ENCODE results near the gene ABCA7.
A peak's percentile ranks its signal among the peaks of the same experiment; 100 is the strongest.

Gene ABCA7

DNA sequence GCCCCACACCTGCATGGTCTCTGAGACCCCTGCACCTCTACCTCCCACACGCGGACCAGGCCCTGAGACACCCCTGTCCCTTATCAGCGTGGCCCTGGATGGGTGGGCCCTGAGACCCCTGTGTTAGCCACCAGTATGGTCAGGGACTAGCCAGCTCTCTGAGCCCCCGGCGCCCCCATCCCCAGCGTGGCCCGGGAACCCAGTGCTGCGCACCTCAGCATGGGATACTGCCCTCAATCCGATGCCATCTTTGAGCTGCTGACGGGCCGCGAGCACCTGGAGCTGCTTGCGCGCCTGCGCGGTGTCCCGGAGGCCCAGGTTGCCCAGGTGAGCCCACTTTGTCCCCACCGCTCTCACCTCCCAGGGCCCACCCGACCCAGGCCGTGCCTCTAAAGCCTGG is 22.1 kb downstream of the ABCA7 start:
- DNase-seq = no peak

GRCh38 chr19:1062387-1063029 is 22.6 kb downstream of the ABCA7 start:
- no peak for DNase-seq

GRCh38 chr19:1063030-1063908 is 23.4 kb downstream of the ABCA7 start:
- peak; percentile 37 to 42 for DNase-seq

DNA sequence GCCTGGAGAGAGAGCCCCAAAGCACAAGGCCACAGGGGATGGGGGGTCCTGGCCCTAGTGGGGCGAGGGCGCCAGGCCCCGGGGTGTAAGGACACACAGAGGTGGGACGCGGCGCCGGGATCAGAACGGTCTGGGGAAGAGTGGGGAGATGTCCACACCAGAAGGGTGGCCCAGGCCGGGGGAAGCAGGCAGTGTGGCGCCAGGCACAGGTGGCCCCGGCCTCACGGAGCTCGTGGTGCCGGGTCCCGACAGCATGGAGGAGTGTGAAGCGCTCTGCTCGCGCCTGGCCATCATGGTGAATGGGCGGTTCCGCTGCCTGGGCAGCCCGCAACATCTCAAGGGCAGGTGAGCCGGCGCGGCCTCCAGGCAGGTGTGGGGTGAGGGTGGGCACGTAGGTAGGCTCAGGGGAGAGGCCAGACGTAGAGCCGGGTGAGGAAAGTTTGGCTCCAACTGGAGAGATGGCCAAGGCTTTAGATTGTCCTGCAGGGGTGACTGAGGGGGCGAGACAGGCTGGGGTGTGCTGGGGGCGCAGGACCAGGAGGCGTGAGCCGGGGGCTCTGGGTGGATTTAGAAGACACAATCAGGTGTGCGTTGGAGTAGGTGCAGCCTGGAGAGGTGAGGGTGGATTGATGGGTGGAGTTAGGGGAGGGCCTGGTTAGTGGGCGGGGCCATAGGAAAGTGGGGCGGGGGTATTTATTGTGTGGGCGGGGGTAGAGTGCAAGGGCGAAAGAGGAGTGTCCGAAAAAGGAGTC is 24.2 kb downstream of the ABCA7 start:
- DNase-seq = no peak

GRCh38 chr19:1064661-1065605 is 25.0 kb downstream of the ABCA7 start:
- DNase-seq = peak; percentile 71 to 72

GRCh38 chr19:1065606-1066109 is 25.8 kb downstream of the ABCA7 start:
- no peak for DNase-seq

GRCh38 chr19:1066251-1066747 is 26.4 kb downstream of the ABCA7 start:
- DNase-seq = no peak

DNA sequence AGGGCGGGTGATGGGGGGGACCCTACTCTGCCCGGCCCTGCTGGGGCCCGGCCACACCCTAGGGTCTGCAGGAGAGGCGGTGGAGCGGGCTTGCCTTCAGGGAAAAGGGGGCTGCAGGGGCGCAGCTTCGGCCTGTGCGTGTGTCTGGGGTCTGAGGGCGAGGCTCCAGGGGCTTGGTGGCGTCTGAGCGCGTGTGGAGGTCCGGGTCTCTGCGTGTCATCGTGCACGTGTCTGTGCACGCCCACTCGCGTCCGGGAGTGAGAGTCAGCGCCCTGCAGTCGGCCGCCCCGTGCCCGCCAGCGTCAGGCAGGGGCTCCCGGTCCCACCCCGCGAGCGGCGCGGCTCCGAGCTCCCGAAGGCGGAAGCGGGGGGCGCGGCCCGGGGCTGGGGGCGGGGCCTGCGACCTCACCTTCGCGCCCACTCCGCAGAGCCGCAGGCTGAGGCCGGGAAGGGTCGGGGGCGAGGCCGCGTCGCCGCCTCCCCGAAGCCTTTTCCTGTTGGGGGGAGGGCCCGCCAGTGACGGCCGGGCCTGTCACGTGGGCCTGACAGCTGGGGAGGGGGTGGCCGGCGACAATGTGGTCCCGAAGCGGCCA is 26.9 kb downstream of the ABCA7 start, which contains the start of gene ARHGAP45:
TSS of gene ARHGAP45 (plus strand) at position 420 of the 593 bp plus-strand sequence. CDS start 239 bp downstream, outside the sequence.
- DNase-seq = peak; percentile 66 to 75

DNA sequence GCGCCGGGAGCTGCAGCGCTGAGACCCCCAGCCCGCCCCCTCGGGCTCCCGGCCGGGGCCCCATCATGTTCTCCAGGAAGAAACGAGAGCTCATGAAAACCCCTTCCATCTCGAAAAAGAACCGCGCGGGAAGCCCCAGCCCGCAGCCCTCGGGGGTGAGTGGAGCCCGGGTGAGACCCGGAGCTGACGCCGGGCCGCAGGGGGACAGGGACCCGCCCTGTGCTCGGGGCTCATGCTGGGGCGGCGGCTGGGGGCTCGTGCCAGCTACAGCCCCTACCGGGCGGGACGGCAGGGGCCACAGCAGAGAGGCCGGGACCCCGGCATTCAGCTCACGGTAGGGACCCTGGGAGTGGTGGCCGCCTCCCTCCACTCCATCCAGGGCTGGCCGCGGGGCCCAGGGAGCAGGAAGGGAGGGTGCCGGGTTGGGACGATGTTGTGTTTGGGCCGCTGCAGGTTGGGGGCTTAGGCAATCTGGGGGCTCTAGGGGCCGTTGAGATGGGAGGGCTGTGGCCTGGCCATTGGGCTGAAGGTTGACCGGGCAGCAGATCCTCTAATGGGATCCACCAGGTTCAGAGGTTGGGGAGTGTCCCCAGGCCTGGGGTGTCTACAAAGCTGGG is 27.5 kb downstream of the ABCA7 start:
- peak; percentile 57 to 58 for DNase-seq

DNA sequence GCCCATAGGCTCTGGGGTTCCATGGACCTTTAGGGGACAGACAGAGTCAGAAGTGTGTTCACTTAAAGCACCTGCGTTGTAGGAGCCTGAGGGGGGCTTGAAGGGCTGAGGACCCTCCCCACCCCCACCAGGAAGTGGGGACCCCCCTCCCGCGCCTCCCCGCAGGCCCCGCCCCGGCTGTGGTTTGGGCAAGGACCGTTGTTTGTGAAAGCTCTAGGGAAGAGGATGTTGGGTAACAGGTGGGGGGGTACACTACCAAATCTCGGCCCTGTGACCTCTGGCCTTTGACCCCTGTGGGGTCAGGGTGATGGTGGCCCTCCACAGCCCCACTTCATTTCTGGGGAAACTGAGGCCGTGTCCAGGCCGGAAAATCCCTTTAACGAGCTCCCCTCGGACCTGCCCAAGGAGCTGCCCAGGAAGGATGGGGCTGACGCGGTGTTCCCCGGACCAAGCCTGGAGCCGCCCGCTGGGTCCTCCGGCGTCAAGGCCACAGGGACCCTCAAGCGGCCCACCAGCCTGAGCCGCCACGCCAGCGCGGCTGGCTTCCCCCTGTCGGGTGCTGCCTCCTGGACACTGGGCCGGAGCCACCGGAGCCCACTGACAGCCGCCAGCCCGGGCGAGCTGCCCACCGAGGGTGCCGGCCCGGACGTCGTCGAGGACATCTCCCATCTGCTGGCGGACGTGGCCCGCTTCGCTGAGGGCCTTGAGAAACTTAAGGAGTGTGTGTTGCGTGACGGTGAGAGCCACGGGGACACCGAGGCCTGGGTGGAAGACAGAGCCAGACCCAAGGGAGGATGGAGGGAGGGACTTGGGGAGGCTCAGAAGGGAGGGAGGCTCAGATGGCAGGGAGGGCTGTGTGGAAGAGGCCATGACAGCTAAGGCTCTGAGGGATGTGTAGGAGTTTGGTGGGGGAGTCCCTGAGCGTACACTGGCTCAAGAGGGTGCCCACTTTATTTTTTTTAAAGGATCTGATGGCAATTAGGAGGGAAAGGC is 28.4 kb downstream of the ABCA7 start:
- peak in 1 of 2 experiments; percentile 49 for DNase-seq

- DNase-seq = peak; percentile 46 to 48
These were observed 29.3 kb downstream of the ABCA7 start for GRCh38 chr19:1069009-1069779.

DNA sequence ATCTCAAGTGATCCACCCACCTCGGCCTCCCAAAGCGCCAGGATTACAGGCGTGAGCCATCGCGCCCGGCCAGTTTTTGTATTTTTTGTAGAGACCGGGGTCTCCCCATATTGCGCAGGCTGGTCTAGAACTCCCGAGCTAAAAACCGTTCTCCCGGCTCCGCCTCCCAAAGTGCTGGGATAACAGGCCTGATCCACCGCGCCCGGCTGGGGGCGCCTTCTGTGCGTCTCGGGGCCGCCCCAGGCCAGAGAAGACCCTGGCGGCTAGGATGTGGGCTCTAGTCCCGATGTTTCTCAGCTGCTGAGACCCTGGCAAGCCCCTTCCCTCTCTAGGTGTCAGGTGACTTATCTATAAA is 30.6 kb downstream of the ABCA7 start:
- no peak for DNase-seq

- DNase-seq = no peak
These were observed 31.3 kb downstream of the ABCA7 start for GRCh38 chr19:1070931-1071791.

- DNase-seq = no peak
These were observed 32.6 kb downstream of the ABCA7 start for GRCh38 chr19:1072371-1073015.

DNA sequence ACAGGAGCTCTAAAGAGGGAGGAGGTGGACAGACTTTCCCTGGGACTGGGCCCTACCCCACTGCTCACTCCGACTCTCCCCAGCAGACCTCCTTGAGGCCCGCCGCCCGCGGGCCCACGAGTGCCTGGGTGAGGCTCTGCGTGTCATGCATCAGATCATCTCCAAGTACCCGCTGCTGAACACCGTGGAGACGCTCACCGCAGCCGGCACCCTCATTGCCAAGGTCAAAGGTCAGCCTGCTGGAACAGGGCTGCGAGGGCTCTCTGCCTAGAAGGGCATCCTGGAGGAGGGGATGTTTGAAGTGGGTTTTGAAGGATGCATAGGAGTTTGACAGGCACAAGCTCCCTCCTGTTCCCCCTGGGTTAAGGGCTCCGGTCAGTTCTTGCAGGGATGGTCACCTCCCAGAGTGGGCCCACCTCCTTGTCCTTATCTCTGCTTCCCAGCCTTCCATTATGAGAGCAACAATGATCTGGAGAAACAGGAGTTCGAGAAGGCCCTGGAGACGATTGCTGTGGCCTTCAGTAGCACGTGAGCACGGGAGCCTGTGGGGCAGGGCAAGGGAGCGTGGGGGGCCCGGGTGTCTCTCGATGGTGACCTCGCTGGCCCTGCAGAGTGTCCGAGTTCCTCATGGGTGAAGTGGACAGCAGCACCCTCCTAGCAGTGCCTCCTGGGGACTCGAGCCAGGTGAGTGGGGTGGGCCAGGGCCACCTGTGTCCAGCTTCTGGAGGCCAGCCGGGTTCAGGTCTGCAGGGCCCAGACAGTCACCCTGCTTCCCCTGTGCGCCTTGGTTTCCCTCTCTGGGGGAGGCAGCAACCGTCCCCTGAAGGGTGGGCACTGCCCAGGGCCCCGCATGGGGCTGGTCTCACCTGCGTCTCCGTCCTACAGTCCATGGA is 33.4 kb downstream of the ABCA7 start:
- DNase-seq = no peak

DNA sequence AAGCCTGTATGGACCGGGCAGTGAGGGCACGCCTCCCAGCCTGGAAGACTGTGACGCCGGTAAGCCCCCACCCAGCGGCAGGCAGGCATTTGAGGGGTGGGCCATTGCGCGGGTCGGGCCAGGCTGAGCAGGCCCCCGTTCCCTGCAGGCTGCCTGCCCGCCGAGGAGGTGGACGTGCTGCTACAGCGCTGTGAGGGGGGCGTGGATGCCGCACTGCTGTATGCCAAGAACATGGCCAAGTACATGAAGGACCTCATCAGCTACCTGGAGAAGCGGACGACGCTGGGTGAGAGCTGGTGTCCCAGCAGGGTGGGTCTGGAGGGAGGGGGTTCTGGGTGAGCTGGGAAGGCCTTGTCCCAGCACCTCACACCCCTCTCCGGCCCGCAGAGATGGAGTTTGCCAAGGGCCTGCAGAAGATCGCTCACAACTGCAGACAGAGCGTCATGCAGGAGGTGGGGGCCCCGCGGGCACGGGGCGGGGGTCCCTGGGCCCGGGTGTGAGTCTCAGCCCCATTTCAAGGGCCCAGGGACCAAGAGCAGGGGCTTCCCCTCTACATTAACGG is 34.1 kb downstream of the ABCA7 start:
- DNase-seq = no peak

Measured in activated CD4-positive, alpha-beta T cell treated with anti-CD3 and anti-CD28 coated beads, Interleukin-2, amount 50 U/mL, for 4 hours (primary cell).